ENCODE data around the gene TMEM63A.
A peak's percentile ranks its signal among the peaks of the same experiment; 100 is the strongest.
"Not testable (repeated sequence)": the region's sequence is repeated elsewhere in the genome, so short reads cannot be mapped to it uniquely, and the experiment has no call there.

The TMEM63A gene

DNA sequence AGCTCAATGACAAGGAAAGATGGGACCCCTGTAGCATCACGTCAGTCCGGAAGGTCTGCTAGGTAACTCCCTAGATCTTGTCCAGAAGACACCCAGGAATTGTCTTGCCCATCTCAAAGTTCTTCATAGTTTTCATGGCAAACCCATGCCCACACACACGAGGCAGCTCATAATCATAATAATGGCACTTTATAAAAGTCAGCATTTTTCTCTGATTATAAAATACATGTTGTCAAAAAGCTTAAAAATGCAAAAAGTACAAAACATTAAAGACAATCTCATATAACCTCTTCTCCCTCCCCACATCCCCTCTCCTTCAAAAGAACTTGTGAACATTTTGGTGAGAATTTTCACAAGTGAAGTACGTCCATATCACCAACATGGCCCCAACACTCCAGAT is 41.5 kb downstream of the TMEM63A start:
- TF ChIP-seq, protein P1, sequence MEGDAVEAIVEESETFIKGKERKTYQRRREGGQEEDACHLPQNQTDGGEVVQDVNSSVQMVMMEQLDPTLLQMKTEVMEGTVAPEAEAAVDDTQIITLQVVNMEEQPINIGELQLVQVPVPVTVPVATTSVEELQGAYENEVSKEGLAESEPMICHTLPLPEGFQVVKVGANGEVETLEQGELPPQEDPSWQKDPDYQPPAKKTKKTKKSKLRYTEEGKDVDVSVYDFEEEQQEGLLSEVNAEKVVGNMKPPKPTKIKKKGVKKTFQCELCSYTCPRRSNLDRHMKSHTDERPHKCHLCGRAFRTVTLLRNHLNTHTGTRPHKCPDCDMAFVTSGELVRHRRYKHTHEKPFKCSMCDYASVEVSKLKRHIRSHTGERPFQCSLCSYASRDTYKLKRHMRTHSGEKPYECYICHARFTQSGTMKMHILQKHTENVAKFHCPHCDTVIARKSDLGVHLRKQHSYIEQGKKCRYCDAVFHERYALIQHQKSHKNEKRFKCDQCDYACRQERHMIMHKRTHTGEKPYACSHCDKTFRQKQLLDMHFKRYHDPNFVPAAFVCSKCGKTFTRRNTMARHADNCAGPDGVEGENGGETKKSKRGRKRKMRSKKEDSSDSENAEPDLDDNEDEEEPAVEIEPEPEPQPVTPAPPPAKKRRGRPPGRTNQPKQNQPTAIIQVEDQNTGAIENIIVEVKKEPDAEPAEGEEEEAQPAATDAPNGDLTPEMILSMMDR (IDR thresholded peaks at IDR 0.05), result no peak
- DNase-seq, result no peak
- H3K4me3 Mint-ChIP-seq, result no peak overlapping the region
- peaks cover 31% of the 10 kb centered on the region for H3K4me1 Mint-ChIP-seq
- no peaks in the 10 kb centered on the region for H3K9me3 Mint-ChIP-seq
- peaks cover 33% of the 10 kb centered on the region for H3K36me3 Mint-ChIP-seq (ENCODE audit: low read depth)
- H3K27ac Mint-ChIP-seq, result peak overlapping the region; percentile 52
- H3K27me3 Mint-ChIP-seq (ENCODE audit: low read depth, poor library complexity), result peaks cover 2% of the 10 kb centered on the region

DNA sequence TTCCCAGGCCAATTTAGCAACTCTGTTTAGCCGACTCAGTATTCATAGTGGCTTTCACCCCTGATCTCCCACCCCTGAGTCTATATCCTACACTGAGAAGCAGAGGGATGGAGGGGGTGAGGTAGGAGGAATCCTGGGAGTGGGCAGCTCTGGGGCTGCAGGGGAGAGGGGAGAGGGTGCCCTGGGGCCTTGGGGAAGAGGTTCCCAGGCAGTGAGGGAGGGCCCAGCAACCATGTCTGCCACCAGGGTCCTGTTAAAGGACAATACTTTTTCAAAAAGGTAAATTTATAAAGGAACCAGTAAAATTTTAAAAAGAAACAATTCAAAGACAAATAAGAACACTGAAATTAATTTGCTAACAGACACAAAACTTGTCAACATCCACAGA is 42.0 kb downstream of the TMEM63A start:
- Mint-ChIP-seq H3K4me3 (no peak overlapping the region), H3K4me1 (peaks cover 26% of the 10 kb centered on the region), H3K27me3 (ENCODE audit: low read depth, poor library complexity) (peaks cover 2% of the 10 kb centered on the region), H3K27ac (peak overlapping the region; percentile 45), H3K9me3 (no peaks in the 10 kb centered on the region), H3K36me3 (ENCODE audit: low read depth) (peaks cover 35% of the 10 kb centered on the region)
- DNase-seq, result no peak
- TF ChIP-seq, protein P1 (IDR thresholded peaks at IDR 0.05), result no peak

DNA sequence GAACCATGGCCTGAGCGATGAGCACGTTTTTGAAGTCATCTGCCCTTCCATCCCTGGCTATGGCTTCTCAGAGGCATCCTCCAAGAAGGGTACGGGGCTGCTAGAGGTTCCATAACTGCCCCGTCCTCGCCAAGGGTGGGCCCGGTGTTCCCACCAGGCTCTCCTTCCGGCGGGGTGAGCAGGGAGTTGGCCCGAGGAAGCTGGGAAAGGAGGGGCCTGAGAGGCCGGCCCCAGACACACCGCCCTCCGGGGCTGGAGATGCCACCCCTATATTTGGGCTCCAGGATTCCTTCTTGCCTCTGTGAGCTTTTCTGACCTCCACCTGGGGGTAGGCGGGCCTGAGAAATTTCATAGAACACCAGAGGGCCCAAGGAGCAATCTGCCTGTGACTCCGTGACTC is 43.4 kb downstream of the TMEM63A start:
- H3K27me3 Mint-ChIP-seq (ENCODE audit: low read depth, poor library complexity), result peaks cover 2% of the 10 kb centered on the region
- TF ChIP-seq, protein P1 (IDR thresholded peaks at IDR 0.05), result no peak
- no peaks in the 10 kb centered on the region for H3K9me3 Mint-ChIP-seq
- peaks cover 43% of the 10 kb centered on the region for H3K36me3 Mint-ChIP-seq (ENCODE audit: low read depth)
- H3K27ac Mint-ChIP-seq, result peak overlapping the region; percentile 61
- H3K4me1 Mint-ChIP-seq, result peaks cover 15% of the 10 kb centered on the region
- H3K4me3 Mint-ChIP-seq, result no peak overlapping the region
- no peak for DNase-seq

DNA sequence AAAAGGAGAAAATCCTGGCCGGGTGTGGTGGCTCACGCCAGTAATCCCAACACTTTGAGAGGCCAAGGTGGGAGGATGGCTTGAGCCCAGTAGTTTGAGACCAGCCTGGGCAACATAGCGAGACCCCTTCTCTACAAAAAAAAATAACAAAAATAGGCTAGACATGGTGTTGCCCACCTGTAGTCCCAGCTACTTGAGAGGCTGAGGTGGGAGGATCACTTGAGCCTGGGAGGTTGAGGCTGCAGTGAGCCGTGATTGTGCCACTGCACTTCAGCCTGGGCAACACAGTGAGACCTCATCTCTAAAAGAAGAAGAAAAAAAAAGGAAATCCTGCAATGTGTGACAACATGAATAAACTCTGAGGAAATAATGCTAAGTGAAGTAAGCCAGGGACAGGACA is 45.9 kb downstream of the TMEM63A start:
- not testable (repeated sequence) for H3K9me3 Mint-ChIP-seq; H3K27me3 Mint-ChIP-seq (ENCODE audit: low read depth, poor library complexity); H3K4me3 Mint-ChIP-seq; H3K4me1 Mint-ChIP-seq; H3K27ac Mint-ChIP-seq; DNase-seq
- H3K36me3 Mint-ChIP-seq (ENCODE audit: low read depth), result peaks cover 58% of the 10 kb centered on the region

DNA sequence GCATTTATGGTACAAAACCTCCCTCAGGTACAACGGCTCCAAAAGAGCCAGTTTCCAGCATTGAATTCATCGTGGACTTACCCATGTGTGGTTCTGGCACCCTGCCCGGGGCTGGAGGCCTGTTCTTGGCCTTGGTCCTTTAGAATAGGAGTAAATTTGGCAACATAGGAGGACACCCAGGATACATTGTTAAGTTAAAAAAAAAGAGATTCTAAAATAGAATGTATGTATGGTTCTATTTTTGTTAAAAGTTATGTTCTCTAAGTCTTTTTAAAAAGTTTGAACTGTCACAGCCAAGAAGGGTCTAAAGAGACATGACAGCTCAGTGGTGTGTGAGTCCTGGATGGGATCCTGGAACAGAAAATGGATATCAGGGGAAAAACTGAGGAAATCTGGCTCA is 46.3 kb downstream of the TMEM63A start:
- H3K36me3 Mint-ChIP-seq (ENCODE audit: low read depth), result peaks cover 59% of the 10 kb centered on the region
- no peaks in the 10 kb centered on the region for H3K9me3 Mint-ChIP-seq
- no peaks in the 10 kb centered on the region for H3K27me3 Mint-ChIP-seq (ENCODE audit: low read depth, poor library complexity)
- H3K4me3 Mint-ChIP-seq, result no peak overlapping the region
- TF ChIP-seq, protein P1 (IDR thresholded peaks at IDR 0.05), result no peak
- H3K27ac Mint-ChIP-seq, result no peak overlapping the region
- no peaks in the 10 kb centered on the region for H3K4me1 Mint-ChIP-seq
- no peak for DNase-seq

DNA sequence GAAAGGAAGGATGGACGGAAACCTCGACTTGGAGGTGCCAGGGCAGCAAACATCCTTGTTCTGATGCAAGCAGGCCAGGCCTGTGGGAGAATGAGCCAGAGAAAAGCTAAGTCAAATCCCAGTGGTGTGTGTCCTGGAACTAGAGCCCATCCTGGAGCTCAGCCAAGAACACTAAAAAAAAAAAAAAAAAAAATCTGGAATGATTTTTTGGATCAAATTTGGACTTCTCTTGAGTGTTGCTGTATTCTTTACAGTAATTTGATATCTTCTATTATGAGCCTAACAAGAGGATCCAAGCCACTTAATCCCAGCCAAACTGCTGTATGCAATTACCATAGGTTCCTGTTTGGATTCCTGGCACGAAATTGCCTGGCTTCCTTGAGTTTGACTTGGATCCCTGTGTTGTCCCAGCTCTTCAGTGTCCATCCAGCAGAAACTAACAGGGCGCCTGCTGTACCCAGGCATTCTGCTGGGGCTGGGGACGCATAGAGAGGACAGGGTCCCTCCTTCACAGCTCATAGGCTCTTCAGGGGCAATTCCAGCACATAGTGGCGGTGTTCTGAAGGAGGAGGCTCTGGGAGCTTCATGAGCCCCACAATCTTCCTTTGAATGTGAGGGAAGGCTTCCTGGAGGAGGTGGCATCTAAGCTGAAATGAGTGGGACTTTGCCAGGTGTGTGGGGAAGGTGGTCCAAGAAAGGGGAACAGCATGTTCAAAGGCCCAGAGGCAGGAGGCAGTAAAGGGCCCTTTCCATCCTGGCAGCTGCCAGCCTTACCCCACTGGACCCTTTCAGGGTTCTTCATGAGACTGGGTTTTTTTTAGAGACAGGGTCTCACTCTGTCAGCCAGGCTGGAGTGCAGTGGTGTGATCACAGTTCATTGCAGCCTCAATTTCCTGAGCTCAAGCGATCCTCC is 47.5 kb downstream of the TMEM63A start:
- H3K27ac Mint-ChIP-seq, result no peak overlapping the region
- no peak overlapping the region for H3K4me3 Mint-ChIP-seq
- peaks cover 52% of the 10 kb centered on the region for H3K36me3 Mint-ChIP-seq (ENCODE audit: low read depth)
- TF ChIP-seq, protein P1 (IDR thresholded peaks at IDR 0.05), result no peak
- no peaks in the 10 kb centered on the region for H3K9me3 Mint-ChIP-seq
- no peak for DNase-seq
- no peaks in the 10 kb centered on the region for H3K27me3 Mint-ChIP-seq (ENCODE audit: low read depth, poor library complexity)
- no peaks in the 10 kb centered on the region for H3K4me1 Mint-ChIP-seq
